NOMO-1 treated with DMSO at 0.1 percent for 48 hours (cell line): Measurements from ENCODE around the gene ZNF169.
"Not testable (repeated sequence)": the region's sequence is repeated elsewhere in the genome, so short reads cannot be mapped to it uniquely, and the experiment has no call there.

ENCODE experiments used
- DNase-seq: peaks from one replicate; lab custom pipeline; 2025; ENCODE audit not compliant: unreplicated experiment; lab: John Stamatoyannopoulos, UW

The ZNF169 gene

DNA sequence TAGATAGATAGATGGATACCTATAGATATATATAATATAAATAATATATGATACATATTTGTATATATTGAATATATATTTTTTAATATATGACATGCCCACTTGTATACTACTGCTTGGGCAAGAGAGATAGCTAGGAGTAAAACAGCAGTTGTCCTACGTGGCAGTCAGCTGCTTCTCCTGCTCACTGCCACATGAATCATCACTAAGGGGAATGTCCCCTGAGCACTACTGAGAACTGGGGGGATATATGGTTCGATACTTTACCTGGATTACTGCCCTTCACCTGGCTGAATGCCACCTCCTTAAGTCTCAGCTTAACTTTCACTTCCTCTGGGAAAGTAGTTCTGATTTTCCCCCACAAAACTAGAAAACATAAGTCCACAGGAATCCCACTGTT is 82.6 kb downstream of the ZNF169 start:
- not testable (repeated sequence) for DNase-seq

DNA sequence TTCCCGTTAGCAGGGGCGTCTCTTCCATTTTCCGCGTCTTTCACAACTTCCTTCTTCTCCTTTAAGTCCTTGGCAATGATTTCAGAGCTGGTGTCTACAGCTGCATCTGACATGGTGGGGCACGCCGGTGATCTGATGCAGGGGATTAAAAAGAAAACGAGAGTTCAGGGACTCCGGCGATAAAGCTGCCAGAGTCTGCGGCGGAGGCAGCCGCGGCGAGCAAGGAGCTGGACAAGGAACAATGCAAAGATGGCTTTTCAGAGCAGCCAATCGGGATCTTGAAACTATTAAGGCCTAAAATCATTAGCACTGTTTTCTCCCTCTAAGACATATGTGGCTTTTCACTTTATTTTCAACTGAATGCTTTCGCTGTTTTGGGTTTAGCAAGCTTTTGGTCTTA is 88.4 kb downstream of the ZNF169 start:
- DNase-seq: not testable (repeated sequence)

DNA sequence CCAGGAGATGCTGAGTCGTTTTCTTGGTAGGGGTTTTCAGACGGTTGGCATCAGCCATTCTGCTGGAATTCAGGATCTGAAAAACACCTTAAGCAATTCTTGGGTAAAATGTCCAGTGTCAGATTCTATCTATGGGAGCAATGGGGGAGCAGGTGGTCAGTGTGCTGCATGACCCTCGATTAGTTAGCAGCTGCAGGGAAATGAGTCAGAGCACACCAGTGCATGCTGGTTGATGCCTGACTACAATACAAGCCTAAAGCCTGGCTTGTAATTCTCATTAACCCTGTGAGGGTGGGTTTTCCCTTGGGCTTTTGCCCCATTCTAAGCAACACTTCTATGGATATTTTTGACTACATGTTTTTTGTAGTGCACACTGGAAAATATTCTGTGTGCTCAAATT is 89.7 kb downstream of the ZNF169 start:
- DNase-seq: not testable (repeated sequence)
